GM21786 (cell line): Measurements from ENCODE around the gene GYS2.

Experiments used
- ATAC-seq: cut with Tn5 transposase; IDR thresholded peaks from one replicate; pipeline ENCODE4 v1.9.1; 2021; ENCODE audit not compliant: unreplicated experiment

The GYS2 gene

DNA sequence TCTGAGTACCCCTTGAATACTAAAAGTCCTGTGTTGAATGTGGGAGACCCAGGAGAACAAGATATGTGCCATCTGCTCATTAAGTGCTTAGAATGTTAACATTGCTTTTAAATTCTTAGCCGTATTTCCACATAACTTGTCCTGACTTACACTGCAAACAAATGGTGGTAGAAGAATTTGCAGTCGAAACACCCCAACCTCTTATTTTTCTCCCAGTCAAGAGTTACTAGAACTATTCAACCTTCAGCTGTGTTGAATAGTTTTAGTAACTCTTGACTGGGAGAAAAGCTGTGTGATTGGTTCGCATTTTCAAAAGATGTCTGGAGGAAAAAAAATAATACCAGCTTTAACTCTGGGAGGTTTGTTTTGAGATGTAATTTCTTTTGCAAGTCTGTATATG, 86.2 kb downstream of the GYS2 start:
- no peak for ATAC-seq

DNA sequence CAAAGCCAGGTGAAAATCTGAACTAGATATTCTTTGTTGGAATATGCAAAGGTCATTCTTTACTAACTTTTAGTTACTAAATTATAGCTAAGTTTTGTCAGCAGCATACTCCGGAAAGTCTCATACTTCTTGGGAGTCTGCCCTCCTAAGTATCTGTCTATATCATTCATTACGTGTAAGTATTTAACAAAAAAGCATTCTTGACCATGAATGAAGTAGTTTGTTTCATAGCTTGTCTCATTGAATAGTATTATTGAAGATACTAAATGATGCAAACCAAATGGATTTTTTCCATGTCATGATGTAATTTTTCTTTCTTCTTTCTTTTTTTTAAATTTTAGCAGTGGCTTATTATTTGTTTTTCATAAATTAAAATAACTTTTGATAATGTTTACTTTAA, 88.4 kb downstream of the GYS2 start:
- no peak for ATAC-seq

DNA sequence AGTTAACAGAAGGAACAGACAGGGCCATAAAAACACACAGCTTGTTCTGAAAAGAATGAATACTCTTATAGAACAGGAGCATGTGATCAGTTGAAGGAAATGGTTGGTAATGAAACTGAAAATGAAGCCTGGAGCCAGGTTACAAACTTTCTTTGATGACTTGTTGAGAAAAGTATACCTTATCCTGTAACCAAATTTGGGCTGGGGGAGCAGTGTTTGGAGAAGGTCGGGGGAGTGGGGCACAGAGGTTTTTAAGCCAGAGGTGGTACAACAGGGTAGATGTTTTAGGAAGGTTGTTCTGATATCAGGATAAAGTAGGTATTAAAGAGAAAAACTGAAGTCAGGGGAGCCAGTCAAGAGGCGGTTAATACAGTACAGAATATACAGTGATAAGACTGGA, 94.9 kb downstream of the GYS2 start:
- ATAC-seq: peak; percentile 97

DNA sequence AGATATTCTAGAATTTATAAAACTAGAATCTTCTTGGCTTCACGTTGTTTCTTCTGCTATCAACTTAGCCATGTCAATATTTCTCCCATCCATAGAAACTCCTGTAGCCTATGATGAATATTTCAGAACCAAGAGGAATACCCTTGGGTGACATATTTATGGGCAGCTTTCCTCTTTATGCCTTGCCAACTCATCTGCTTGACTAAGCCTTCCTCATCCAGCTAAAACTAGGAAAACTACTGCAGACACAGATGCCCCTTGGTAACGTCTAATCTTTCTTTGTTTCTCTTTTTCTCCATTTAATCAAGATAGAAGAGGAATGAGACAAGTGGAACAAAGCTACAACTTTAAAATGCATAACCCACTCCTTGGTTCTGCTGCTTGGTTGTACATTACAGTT, 96.8 kb downstream of the GYS2 start:
- ATAC-seq: no peak

DNA sequence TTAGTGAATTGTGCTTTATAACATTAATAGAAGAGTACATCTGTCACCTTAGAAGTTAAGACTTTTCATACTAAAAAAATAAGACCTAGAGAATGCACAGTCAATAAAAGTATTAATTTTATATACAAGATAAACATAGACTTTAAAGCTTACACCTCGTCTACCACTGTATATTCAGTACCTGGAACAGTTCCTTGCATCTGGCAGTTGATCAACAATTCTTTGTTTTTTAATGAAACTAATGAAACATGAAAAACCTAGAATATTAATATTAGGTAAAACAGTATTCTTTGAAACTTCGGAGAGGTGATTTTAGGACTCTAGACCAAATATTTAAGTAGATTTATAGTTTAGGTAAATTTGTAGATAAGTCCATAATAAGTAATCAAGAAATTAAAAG, 98.8 kb downstream of the GYS2 start:
- no peak for ATAC-seq

DNA sequence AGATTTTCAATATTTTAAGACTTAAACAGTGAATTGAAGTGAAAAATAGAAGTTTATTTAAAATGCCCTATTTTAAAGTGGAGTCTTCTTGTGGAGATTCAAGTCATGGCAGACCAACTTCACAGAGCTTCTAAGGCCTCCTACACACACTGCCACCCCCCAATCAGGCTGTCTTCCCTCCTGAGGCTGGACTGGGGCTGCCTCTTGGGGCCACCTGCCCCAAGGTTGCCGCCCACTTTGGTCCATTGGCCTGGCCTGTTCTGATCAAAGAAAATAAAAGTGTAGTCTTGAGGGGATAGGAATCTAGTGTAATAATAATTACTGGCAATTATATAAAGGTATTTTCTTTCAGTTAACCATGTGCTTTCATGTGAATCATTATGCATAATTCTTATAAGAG, 101.8 kb downstream of the GYS2 start:
- ATAC-seq: no peak

DNA sequence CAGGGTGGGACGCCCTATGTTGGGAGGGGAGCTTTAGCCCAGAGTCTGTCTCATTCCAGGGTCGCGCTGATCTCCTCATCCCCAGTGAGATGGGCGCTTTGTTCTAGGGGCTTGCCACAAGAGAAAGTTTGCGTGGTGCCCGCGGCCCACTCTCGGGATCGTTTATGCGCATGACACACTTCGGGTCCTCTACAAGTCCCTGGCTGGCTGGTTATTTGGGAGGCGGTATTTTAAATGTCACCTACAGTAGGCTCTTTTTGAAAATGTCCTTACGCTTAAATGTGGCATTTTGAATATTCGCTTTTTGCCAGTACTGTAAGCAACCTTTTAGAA, 102.5 kb downstream of the GYS2 start:
- ATAC-seq: peak; percentile 1

DNA sequence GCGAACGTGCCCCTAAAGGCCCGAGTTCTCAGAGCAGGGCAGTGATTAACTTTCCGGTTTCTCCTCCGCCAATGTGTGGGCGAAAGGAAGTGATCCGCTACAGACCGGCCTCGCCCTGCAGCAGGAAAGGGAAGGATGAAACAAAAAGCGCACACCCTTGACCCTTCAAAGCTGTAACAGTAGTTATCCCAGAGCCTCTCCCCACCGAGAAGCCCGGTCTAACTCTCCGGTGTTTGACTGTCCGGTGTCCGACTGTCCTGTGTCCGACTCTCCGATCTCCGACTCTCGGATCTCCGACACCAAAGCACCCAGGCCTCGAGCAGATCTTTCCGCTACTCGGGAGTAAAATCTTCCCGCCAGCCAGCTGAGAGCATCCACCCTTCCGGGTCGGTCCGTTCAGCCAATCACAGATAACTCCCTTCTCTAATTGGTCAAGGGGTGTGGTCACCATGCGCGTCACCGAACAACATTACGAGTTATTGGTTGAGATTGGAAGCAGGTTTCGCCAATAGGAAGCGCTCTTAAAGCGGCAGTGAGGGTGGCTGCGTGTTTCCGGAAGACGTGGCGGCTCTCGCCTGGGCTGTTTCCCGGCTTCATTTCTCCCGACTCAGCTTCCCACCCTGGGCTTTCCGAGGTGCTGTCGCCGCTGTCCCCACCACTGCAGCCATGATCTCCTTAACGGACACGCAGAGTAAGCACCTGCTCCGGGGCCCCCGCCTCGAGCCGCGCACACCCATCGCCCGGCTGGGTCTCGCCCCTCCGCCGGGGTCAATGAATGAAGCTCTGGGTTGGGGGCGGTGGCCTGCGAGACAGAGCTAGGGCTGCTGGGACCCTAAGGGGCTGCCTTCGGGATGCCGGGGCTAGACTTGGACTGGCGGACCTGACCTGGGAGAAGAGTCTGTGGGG, 103.1 kb downstream of the GYS2 start, which contains the start of the genes GOLT1B and RECQL:
Gene GOLT1B, plus strand, starts transcription at position 532 of the 906 bp plus-strand sequence. Its CDS starts 135 bp downstream, at position 667.
Gene RECQL, minus strand, starts transcription at position 378 of the 906 bp plus-strand sequence. CDS start 2,065 bp downstream, outside the sequence.
- peak; percentile 99 for ATAC-seq

DNA sequence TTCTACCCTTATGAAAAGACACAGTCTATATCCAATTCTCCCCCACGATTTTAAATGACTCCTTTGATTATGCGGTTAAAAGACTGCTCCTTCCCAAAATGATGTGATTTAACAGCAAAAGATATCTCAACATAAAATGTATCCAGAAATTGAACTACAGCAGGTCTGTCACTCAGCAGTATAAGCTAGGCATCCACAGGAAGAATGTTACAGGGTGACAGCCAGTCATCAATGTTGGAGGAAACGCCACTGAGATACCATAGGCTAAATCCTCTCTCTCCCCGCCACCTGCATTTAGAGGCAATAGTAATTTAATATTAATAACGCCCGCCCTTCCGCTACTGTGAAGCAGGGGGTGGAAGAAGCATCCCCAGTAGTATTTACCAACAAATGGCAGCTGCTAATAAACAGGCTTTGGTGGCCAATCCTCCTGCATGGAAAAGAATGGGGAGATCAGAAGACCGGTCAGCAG, 103.8 kb downstream of the GYS2 start:
- peak; percentile 0 for ATAC-seq

DNA sequence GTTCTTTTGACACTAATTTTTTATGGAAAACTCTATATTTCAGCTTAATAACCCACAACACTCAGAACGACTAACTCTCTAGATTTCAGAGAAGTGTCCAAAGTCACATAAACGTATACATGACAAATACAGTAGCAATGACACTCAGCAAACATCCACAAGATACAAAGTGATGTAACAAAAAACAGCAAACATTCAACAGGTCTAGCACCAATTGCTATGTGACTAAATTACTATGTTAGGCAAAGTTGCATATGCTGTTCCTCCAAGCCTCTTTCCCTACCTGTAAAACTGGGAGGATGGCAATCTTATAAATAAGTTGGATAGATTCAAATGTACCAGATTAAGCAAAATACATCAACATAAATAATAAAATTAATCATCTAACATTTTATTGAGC, 104.9 kb downstream of the GYS2 start:
- ATAC-seq: no peak
